Measurements from ENCODE around the gene AP4M1.

- TF ChIP-seq EP300 (IDR thresholded peaks at IDR 0.05) = no peak
- TF ChIP-seq POLR2A (IDR thresholded peaks at IDR 0.05) = no peak
- no peak for TF ChIP-seq CTCF (IDR thresholded peaks at IDR 0.05)
Observed at GRCh38 chr7:100153708-100154535, 52.5 kb downstream of the AP4M1 start.
